ENCODE data around the gene TSPAN17.

GRCh38 chr5:176616511-176616910, 30.8 kb upstream of the TSPAN17 start:
- TF ChIP-seq POLR2A (IDR thresholded peaks at IDR 0.05), result no peak
- TF ChIP-seq CTCF (IDR thresholded peaks at IDR 0.05), result no peak
